SJCRH30 (cell line): ENCODE data around the gene SIRT5. TPM values are rescaled to one million over a fixed set of nuclear protein-coding genes. Genes with fewer than 3 reads are reported as not detected.

ENCODE experiments used
- DNase-seq, 2 experiments: peaks; one replicate each; pipeline ENCODE4 v3.0.0-alpha.2; 2015 to 2020
- H3K27ac ChIP-seq: fragments of 250-450 bp; sonication (Bioruptor Pico); 2 replicates; pipeline ENCODE4 v1.5.1; 2020; ENCODE audit warnings: mild to moderate bottlenecking, moderate library complexity
- H3K27me3 ChIP-seq: fragments of 250-450 bp; sonication (Bioruptor Pico); 2 replicates; pipeline ENCODE4 v1.5.1; 2020; ENCODE audit warnings: mild to moderate bottlenecking, moderate library complexity
- H3K36me3 ChIP-seq: fragments of 250-450 bp; sonication (Bioruptor Pico); 2 replicates; pipeline ENCODE4 v1.5.1; 2020; ENCODE audit warnings: mild to moderate bottlenecking, moderate library complexity
- H3K4me1 ChIP-seq: fragments of 250-450 bp; sonication (Bioruptor Pico); 2 replicates; pipeline ENCODE4 v1.5.1; 2020; ENCODE audit warnings: mild to moderate bottlenecking, moderate library complexity
- H3K4me3 ChIP-seq: fragments of 250-450 bp; sonication (Bioruptor Pico); 2 replicates; pipeline ENCODE4 v1.5.1; 2020; ENCODE audit warnings: mild to moderate bottlenecking, moderate library complexity
- H3K9me3 ChIP-seq: fragments of 250-450 bp; sonication (Bioruptor Pico); replicated peaks from 2 replicates; pipeline ENCODE4 v1.5.1; 2020; ENCODE audit warnings: mild to moderate bottlenecking, moderate library complexity
- total RNA-seq: library from RNA; depleted of rRNA; stranded (reverse); fragments of >200 nt; shearing (Covaris generic); gene quantifications from 2 replicates; pipeline ENCODE4 v1.2.3, GENCODE V29; 2014

SIRT5 gene
- total RNA-seq, 1 experiment from 2014 or later, result 2.7 TPM

DNA sequence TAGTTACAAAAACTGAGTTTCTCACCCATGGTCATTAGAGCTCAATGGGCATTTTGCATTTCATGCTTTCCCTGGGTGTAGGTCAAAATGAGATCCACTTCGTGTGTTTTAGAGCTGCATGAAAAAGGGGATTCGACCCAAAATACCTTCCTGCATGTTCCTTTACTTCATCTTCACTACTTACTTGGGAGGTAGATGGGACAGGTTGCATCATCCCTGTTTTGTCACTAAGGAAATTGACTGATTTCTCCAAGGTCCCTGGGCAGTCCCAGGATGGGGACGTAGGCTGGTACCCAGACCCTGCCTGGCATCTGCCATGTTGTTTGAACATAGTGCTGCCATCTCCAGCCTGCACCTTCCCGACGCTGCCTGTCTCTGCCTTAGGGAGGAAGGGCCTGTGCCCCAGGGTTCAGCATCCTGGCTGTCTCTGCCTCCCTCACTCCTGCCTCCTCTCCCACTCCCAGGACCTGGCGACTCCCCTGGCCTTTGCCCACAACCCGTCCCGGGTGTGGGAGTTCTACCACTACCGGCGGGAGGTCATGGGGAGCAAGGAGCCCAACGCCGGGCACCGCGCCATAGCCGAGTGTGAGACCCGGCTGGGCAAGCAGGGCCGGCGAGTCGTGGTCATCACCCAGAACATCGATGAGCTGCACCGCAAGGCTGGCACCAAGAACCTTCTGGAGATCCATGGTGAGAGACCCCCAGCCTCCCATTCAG is 17.0 kb downstream of the SIRT5 start:
- Histone ChIP-seq H3K9me3 (no peaks in the 10 kb centered on the region), H3K27ac (no peak overlapping the region), H3K4me3 (no peak overlapping the region), H3K27me3 (no peaks in the 10 kb centered on the region), H3K36me3 (no peaks in the 10 kb centered on the region), H3K4me1 (no peaks in the 10 kb centered on the region)
- no peak for DNase-seq

DNA sequence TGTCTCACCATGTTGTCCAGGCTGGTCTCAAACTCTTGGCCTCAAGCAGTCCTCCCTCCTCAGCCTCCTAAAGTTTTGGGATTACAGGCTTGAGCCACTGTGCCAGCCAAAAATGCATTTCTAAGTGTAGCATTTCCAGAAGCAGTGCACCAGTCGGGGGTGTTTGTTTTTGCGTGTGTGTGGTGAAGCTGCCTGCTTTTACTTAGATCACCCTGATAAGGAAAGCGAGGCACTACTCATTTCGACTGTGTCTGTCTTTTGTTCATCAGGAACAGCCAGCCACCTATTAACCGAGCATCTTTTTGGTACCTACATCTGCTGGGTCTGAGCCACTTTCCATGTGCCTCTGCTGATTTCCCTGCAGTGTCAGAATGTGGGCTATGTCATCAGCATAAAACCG is 18.7 kb downstream of the SIRT5 start:
- no peak overlapping the region for H3K4me3 ChIP-seq
- no peaks in the 10 kb centered on the region for H3K4me1 ChIP-seq
- H3K27me3 ChIP-seq, result no peaks in the 10 kb centered on the region
- no peaks in the 10 kb centered on the region for H3K36me3 ChIP-seq
- H3K27ac ChIP-seq, result no peak overlapping the region
- no peak for DNase-seq
- H3K9me3 ChIP-seq, result no peaks in the 10 kb centered on the region

DNA sequence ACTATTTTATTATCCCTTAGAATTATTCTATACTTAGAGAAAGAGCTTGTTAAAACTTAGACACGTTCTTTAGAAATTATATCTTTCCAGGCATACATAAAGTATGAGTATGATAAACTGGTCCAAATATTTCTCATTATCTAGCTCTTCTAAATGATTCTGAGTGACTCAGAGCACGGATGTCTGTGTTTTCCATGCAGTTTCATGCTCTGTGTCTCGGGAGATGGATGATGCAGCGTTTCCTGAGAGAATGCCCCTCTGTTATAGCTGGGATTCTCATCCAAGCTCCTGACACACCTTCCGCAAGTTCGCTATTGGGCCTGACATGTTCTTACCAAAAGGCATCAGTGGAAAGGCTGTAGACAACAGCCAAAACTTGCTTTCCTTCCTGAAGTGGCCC is 19.3 kb downstream of the SIRT5 start:
- H3K27ac ChIP-seq, result no peak overlapping the region
- no peaks in the 10 kb centered on the region for H3K4me1 ChIP-seq
- no peaks in the 10 kb centered on the region for H3K9me3 ChIP-seq
- no peaks in the 10 kb centered on the region for H3K36me3 ChIP-seq
- no peak overlapping the region for H3K4me3 ChIP-seq
- no peaks in the 10 kb centered on the region for H3K27me3 ChIP-seq
- no peak for DNase-seq

DNA sequence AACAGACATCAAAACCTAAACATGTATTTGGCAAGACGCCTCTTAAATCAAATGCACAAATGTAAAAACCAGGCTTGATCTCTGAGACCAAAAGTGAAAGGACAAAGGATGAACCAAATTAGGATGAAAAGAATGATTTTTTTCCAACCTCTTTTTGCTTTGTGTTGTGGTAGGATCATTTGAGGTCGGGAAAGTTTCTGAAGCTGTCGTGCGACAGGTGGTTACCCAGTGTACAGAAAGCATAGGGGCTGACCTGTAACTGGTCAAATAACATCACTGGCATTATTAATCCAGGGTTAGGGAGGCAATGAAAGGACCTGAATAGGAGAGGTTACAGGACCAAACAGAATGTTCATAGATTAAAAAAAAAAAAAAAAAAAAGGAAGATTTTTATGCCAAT is 22.7 kb downstream of the SIRT5 start:
- H3K4me3 ChIP-seq, result no peak overlapping the region
- no peak for DNase-seq
- no peaks in the 10 kb centered on the region for H3K4me1 ChIP-seq
- H3K36me3 ChIP-seq, result no peaks in the 10 kb centered on the region
- no peak overlapping the region for H3K27ac ChIP-seq
- H3K27me3 ChIP-seq, result no peaks in the 10 kb centered on the region
- no peaks in the 10 kb centered on the region for H3K9me3 ChIP-seq

DNA sequence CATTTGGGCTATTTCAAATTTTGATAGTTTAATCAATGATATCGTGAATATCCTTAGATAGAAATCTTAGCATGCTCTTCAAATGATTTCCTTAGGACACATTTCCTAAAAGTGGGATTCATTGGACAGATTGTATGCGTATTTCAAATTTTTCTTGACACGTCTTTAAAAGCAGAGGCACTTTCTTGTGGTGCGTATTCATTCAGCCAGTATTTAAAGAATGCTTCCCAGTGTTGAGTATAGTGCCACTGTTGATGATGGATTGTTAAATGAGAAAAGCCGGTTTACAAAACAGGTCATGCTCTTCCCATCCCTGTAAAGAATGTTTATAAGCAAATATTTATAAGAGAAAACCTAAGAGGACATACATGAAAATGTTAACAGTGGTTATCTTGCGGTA is 25.6 kb downstream of the SIRT5 start:
- Histone ChIP-seq H3K36me3 (no peaks in the 10 kb centered on the region), H3K27ac (no peak overlapping the region), H3K9me3 (no peaks in the 10 kb centered on the region), H3K4me3 (no peak overlapping the region), H3K4me1 (no peaks in the 10 kb centered on the region), H3K27me3 (no peaks in the 10 kb centered on the region)
- DNase-seq, result no peak

DNA sequence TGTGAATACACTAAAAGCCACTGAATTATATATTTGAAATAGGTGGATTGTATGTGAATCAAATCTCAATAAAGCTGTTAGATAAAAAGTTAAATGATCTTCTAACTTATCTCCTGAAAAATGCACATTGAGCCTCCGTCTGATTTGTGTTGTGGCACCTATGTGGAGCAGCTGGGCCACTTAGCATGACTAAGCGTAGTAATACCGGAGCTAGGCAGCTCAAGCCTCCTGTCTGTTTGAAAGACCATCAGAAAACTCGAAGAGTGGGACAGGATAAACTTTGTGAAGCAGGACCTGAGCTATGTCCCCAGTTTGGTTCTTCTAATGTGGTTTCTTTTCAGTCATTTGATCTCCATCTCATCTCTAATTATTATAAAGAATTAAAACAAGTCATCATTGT is 29.7 kb downstream of the SIRT5 start:
- no peak overlapping the region for H3K4me3 ChIP-seq
- H3K4me1 ChIP-seq, result no peaks in the 10 kb centered on the region
- H3K27me3 ChIP-seq, result no peaks in the 10 kb centered on the region
- H3K36me3 ChIP-seq, result no peaks in the 10 kb centered on the region
- no peak for DNase-seq
- H3K9me3 ChIP-seq, result no peaks in the 10 kb centered on the region
- no peak overlapping the region for H3K27ac ChIP-seq

DNA sequence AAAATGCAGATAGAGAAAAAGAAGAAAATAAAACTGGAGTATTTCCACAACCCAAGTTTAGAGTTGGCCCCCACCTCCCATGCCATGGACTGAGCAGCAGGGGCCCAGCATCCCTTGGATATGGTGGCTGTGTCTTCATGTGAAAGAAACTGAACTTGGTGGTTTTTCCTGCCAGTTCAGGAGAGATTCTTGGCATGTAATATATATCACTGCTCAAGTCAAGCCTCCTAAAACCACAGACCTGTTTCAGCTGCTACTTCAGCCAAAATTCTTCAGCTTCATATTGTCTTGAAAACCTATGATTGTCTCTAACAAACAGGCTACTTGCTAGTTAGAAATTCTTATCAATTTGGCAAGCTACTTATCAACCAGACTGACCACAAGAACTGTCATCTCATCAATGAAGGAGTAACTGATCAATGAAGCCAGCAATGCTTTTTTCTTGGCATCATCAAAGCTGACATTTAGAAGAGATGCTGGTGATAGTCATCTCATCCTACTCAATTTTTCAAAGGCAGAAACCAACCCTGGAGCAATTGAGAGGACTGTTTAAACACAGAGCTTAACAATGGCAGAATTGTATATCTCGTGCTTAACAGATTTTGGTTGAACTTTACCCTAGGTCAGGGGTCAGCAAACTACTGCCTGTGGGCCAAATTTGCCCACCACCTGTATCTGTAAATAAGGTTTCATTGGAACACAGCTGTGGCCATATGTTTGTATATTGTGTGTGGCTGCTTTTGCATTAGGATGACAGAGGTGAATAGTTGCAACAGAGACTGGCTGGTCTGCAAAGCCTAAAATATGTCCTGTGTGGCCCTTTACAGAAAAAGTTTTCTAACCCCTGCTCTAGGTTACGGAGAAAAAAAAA is 30.4 kb downstream of the SIRT5 start:
- no peaks in the 10 kb centered on the region for H3K4me1 ChIP-seq
- no peak for DNase-seq
- no peak overlapping the region for H3K4me3 ChIP-seq
- no peaks in the 10 kb centered on the region for H3K9me3 ChIP-seq
- H3K27me3 ChIP-seq, result no peaks in the 10 kb centered on the region
- no peak overlapping the region for H3K27ac ChIP-seq
- no peaks in the 10 kb centered on the region for H3K36me3 ChIP-seq

DNA sequence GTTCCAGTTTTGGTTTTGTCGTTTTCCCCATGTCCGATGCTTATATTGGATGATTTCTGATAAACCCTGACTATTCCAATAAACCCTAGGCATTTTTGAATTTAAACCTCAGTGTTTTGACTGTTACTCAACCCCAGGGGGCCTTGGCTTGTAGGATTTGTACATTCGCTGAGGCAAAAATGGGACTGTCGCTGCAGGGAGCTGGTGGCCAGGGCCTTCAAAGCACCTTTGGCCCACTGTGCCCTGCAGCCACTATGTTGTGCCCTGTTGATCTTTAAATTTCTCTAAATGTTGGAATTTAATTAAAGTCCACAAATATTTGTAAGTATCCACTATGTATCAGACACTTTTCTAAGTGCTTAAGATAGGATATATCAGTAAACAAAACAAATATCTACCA is 31.2 kb downstream of the SIRT5 start:
- H3K27me3 ChIP-seq, result no peaks in the 10 kb centered on the region
- no peak for DNase-seq
- no peaks in the 10 kb centered on the region for H3K36me3 ChIP-seq
- H3K4me1 ChIP-seq, result no peaks in the 10 kb centered on the region
- H3K9me3 ChIP-seq, result no peaks in the 10 kb centered on the region
- no peak overlapping the region for H3K4me3 ChIP-seq
- H3K27ac ChIP-seq, result no peak overlapping the region

DNA sequence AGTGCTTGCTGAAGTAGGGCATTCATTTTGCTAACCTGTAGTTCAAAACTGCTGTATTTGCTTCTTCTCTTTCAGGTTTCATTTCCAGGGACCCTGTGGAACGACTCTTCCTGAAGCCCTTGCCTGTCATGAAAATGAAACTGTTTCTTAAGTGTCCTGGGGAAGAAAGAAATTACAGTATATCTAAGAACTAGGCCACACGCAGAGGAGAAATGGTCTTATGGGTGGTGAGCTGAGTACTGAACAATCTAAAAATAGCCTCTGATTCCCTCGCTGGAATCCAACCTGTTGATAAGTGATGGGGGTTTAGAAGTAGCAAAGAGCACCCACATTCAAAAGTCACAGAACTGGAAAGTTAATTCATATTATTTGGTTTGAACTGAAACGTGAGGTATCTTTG is 37.3 kb downstream of the SIRT5 start:
- H3K27me3 ChIP-seq, result no peaks in the 10 kb centered on the region
- peaks cover 3% of the 10 kb centered on the region; the same call in 1 of the 2 replicates for H3K36me3 ChIP-seq
- H3K27ac ChIP-seq, result no peak overlapping the region
- peaks cover 3% of the 10 kb centered on the region; the same call in 1 of the 2 replicates for H3K4me1 ChIP-seq
- DNase-seq, result no peak
- no peak overlapping the region for H3K4me3 ChIP-seq
- no peaks in the 10 kb centered on the region for H3K9me3 ChIP-seq

DNA sequence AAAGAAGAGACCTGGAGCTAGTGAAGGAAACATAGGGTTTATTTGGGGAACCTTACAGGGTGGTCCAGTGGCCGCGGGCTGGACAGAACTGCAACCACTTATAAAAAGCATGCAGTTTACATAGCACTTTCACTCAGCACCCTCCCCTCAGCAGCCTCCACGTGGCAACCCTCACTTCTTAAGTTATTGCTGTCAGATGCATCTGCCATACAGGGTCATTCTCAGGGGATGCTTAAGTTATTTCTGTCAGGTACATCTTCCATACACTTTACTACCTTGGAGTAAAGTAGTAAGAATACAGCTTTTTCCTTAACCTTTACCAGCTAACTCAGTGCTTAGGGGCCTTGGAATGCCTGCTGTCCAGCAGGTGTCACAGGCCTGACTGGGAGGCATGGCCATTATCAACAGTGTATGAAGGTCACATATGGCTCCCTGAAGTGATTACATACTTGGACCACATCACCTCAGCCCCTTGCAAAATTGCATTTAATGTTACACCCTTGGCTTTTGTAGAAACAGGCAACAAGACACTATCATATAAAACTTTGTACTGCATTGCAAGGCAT is 38.7 kb downstream of the SIRT5 start:
- DNase-seq, result no peak

DNA sequence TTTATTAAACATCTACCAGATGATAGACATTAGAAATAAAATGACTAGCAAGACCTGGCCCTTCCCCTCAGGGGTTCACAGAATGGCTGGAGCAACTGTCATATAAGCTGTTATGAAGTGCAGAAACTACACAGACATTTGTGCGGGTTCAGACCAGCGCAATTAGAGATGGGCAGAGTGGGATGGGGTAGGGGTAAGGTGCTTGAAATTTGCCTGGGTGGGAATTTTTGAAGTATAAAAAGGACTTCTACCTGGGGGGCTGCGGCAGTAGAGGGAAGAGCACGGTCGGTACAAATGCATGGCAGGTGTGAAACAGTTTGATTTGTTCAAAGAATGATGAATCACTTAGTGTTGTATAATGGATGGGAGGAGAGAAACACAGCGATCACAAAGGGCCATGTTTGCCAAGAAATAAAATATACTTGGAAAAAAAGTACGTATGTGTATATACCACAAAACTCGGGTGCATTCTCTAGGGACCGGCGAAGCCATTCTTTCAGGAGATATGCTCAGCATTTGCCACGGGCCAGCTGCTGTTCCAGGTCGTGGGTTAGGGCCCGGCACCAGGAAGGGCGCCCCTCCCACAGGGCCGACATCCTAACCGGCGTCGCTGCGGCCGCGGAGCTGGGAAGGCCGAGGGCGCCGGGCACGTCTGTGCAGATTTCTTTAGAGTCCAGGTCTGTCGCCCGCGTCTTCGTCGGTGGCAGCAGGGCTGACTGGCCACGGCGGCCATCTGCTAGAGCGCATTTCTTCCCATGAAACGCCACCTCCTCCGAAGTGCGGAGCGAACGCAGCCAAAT is 39.9 kb downstream of the SIRT5 start:
- Histone ChIP-seq H3K9me3 (no peaks in the 10 kb centered on the region), H3K4me1 (peaks cover 3% of the 10 kb centered on the region; the same call in 1 of the 2 replicates), H3K27me3 (no peaks in the 10 kb centered on the region), H3K4me3 (peak overlapping the region; percentile 79), H3K36me3 (peaks cover 15% of the 10 kb centered on the region; the same call in 1 of the 2 replicates), H3K27ac (peak overlapping the region; percentile 94)
- DNase-seq, result peak; percentile 60 to 70

More for the DNA sequence above, 38.7 kb downstream of the SIRT5 start:
- H3K27me3 ChIP-seq, result no peaks in the 10 kb centered on the region
- H3K36me3 ChIP-seq, result peaks cover 10% of the 10 kb centered on the region; the same call in 1 of the 2 replicates
- H3K9me3 ChIP-seq, result no peaks in the 10 kb centered on the region
- peaks cover 3% of the 10 kb centered on the region; the same call in 1 of the 2 replicates for H3K4me1 ChIP-seq
- H3K27ac ChIP-seq, result no peak overlapping the region
- H3K4me3 ChIP-seq, result no peak overlapping the region

DNA sequence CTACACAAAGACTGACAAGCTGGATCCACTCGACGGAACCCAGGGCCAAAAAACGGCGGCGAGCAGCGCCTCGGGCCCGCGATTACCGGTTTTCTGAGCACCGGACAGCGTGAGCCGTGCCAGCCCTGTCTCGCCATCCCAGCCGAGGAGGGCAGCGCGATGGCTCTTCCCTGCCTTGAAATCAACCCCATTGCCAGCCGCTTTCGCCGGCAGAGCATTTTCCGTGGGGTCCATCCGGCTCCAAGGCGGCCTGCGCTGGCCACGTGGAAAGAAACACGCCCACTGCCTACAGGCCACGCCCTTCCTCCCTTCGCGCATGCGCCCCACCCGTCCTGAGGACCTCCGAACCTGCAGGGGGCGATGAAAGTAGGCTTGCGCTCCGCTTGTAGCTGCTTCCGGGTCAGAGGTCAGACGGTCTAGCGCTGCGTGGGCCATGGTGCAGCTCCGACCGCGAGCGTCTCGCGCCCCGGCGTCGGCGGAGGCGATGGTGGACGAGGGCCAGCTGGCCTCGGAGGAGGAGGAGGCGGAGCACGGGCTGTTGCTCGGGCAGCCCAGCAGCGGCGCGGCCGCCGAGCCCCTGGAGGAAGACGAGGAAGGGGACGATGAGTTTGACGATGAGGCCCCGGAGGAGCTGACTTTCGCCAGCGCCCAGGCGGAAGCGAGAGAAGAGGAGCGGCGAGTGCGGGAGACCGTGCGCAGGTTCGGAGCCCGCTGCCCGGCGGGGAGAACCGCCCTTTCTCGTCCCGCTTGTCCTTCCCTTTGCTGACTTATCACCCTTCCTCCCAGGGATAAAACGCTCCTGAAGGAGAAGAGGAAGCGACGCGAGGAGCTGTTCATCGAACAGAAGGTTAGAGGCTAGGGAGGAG is 40.8 kb downstream of the SIRT5 start, which contains the start of gene NOL7:
NOL7 (plus strand) TSS at position 410 of the 866 bp plus-strand sequence; CDS start at position 434, 24 bp downstream.
- peak within 1 kb of the TSS; percentile 94 for H3K27ac ChIP-seq
- H3K4me3 ChIP-seq, result peak within 1 kb of the TSS; percentile 79
- DNase-seq, result peak; percentile 95
- no peaks in the 10 kb centered on the region for H3K27me3 ChIP-seq
- H3K9me3 ChIP-seq, result no peaks in the 10 kb centered on the region
- H3K36me3 ChIP-seq, result peaks cover 20% of the 10 kb centered on the region
- H3K4me1 ChIP-seq, result peaks cover 3% of the 10 kb centered on the region; the same call in 1 of the 2 replicates

DNA sequence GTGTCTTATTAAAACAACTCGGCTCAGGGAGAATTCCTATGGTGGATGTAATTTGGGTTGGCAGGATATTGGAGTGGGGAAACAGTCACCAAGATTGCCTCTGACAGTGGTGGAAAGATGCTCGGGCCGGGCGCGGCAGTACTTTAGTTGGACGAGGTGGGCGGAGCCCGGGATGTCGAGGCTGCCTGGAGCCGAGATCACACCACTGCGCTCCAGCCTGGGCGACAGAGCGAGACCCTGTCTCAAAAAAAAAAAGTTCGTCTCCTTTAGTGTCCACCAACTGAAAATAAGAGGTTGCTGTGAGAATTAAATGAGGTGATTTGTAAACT is 41.4 kb downstream of the SIRT5 start:
- DNase-seq, result peak; percentile 13 to 42
- peaks cover 3% of the 10 kb centered on the region; the same call in 1 of the 2 replicates for H3K4me1 ChIP-seq
- H3K4me3 ChIP-seq, result peak overlapping the region; percentile 79
- H3K27ac ChIP-seq, result peak overlapping the region; percentile 94
- no peaks in the 10 kb centered on the region for H3K27me3 ChIP-seq
- peaks cover 26% of the 10 kb centered on the region for H3K36me3 ChIP-seq
- no peaks in the 10 kb centered on the region for H3K9me3 ChIP-seq

DNA sequence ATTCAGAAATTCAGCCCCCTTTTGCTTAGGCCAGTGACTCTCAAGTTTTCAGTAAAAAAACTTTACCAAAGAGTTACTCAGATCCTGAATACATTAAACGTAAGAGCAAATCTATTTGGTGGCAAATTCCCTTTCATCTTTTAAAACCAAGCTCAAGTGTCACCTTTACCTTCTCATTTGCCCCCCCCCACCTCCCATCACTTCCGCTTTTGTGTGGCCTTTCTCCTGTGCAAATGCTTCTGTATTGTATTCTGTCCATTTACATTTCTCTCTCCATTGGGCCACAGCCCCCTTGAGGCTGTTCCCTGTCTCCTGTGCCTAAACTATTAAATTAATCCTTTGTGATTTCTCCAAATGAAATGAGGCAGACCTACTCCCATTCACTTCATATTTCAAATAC is 42.7 kb downstream of the SIRT5 start:
- Histone ChIP-seq H3K27me3 (no peaks in the 10 kb centered on the region), H3K36me3 (peaks cover 39% of the 10 kb centered on the region), H3K4me3 (no peak overlapping the region), H3K4me1 (peaks cover 3% of the 10 kb centered on the region; the same call in 1 of the 2 replicates), H3K27ac (no peak overlapping the region), H3K9me3 (no peaks in the 10 kb centered on the region)
- DNase-seq, result no peak
